ENCODE data around the gene SH3BP4.

DNA sequence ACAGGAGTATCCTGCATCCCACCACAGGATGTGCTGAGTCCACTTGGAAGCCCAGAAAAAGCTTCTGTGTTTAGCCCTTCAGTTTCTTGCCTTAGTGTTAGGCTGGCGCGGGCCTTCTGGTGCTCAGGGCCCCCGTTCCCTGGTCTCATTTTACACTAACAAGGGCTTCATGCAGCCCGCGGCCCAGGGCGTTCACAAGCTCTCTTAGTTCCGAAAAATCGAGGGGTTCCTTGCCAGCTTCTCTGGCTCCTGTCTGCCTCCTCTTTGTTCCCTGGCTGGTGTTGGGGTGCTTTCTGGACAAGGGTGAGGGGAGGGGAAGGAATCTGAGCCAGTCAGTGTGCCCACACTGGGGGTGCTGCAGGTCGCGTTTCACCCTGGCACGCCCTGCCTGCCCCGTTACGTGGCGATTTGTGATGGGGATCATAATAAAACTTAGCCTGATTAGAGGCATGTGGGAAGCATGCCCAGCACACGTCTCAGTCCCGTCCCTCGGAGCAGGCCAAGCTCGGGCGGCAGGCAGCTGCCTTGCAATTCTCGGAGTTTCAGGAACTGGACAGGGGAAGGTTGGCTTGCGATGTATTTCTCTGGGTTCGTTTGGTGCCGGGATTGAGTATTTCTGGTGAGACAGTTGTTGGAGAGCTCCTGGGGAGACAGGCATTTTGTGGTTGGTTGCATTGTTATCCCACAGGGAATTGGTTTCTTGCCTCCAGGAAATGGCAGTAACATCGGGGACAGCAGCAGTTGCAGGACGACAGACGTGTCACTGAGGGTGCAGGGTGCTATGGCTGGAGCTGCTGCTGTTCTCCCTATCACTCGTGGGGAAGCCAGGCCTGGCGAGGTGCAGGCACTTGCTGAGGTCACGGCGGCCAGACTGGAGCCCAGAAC is 22.9 kb downstream of the SH3BP4 start:
- TF ChIP-seq, protein P1, sequence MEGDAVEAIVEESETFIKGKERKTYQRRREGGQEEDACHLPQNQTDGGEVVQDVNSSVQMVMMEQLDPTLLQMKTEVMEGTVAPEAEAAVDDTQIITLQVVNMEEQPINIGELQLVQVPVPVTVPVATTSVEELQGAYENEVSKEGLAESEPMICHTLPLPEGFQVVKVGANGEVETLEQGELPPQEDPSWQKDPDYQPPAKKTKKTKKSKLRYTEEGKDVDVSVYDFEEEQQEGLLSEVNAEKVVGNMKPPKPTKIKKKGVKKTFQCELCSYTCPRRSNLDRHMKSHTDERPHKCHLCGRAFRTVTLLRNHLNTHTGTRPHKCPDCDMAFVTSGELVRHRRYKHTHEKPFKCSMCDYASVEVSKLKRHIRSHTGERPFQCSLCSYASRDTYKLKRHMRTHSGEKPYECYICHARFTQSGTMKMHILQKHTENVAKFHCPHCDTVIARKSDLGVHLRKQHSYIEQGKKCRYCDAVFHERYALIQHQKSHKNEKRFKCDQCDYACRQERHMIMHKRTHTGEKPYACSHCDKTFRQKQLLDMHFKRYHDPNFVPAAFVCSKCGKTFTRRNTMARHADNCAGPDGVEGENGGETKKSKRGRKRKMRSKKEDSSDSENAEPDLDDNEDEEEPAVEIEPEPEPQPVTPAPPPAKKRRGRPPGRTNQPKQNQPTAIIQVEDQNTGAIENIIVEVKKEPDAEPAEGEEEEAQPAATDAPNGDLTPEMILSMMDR (conservative IDR thresholded peaks at IDR 0.05; ENCODE audit: low read depth, low read length) = no peak
- no peak for TF ChIP-seq EZH2 (IDR thresholded peaks at IDR 0.05; ENCODE audit: borderline replicate concordance, low read depth, low read length, poor library complexity, severe bottlenecking)
